GM12878 (cell line): ENCODE results near the gene SETD1A. TPM values are rescaled to one million over a fixed set of nuclear protein-coding genes. Genes with fewer than 3 reads are reported as not detected.

Experiments
- ATAC-seq: fragments of 200-7000 bp; cut with Tn5 transposase; 3 replicates; pipeline ENCODE4 v1.9.1; 2020; ENCODE audit warnings: mild to moderate bottlenecking, moderate library complexity
- BruUV-seq: library from RNA; stranded (reverse); fragments of 400-500 nt; replicated peaks from 2 replicates; lab custom pipeline; 2021; lab: Mats Ljungman, UMichigan
- CTCF ChIA-PET: fragments of 300-600 bp; sonication (Branson Sonifier 250); formaldehyde crosslinking; extraction: SDS; loops from one replicate; lab custom pipeline; 2021; ENCODE audit warnings: inconsistent platforms; lab: Yijun Ruan, JAX
- POLR2A ChIA-PET: fragments of 350-600 bp; formaldehyde crosslinking; extraction: SDS; loops from one replicate; lab custom pipeline; 2021; ENCODE audit warnings: inconsistent platforms; lab: Charles Lee
- RAD21 ChIA-PET: fragments of 300-600 bp; sonication (Branson Sonifier 250); formaldehyde crosslinking; loops from one replicate; lab custom pipeline; 2023; ENCODE audit warnings: antibody characterized with exemption; ENCODE audit not compliant: unreplicated experiment; lab: Charles Lee
- SMC1A ChIA-PET: fragments of 300-600 bp; sonication (Branson Sonifier 250); formaldehyde crosslinking; loops from one replicate; lab custom pipeline; 2023; ENCODE audit not compliant: unreplicated experiment, uncharacterized antibody; lab: Charles Lee
- DNase-seq: peaks from one replicate; pipeline ENCODE4 v3.0.0-alpha.2; 2011; ENCODE audit warnings: low read depth, low spot score
- FAIRE-seq: peaks from 3 replicates; lab custom pipeline; 2011; peaks lifted over from hg19 to GRCh38; lab: Jason Lieb, UNC
- H2AFZ ChIP-seq: 2 replicates; pipeline ENCODE4 v1.6.0; 2011; ENCODE audit warnings: low read depth, low read length, control low read depth; ENCODE audit not compliant: control insufficient read depth
- H3K27ac ChIP-seq: 2 replicates; pipeline ENCODE4 v1.5.1; 2011; ENCODE audit warnings: control low read depth; ENCODE audit not compliant: control insufficient read depth, insufficient read depth
- H3K27me3 ChIP-seq, 2 experiments: replicated peaks in 1 of 2; 2 replicates each; pipeline versions ENCODE4 v1.6.0 to v1.6.1; 2011; ENCODE audit warnings: low read length in 1 of 2; ENCODE audit not compliant: control insufficient read depth in 2 of 2, insufficient read depth in 2 of 2
- H3K36me3 ChIP-seq, 2 experiments: 2 replicates each; pipeline ENCODE4 v1.5.1; 2011; ENCODE audit warnings: low read length in 1 of 2; ENCODE audit not compliant: control insufficient read depth in 2 of 2, insufficient read depth in 2 of 2
- H3K4me1 ChIP-seq: 2 replicates; pipeline ENCODE4 v1.6.1; 2011; ENCODE audit warnings: mild to moderate bottlenecking, low read length, moderate library complexity, mixed read lengths; ENCODE audit not compliant: control insufficient read depth, insufficient read depth
- H3K4me2 ChIP-seq: 2 replicates; pipeline ENCODE4 v1.6.0; 2011; ENCODE audit warnings: control low read depth; ENCODE audit not compliant: control insufficient read depth, insufficient read depth
- H3K4me3 ChIP-seq: fragments of 200-600 bp; sonication (generic); 2 replicates; pipeline ENCODE4 v1.5.1; 2016
- H3K79me2 ChIP-seq: 2 replicates; pipeline ENCODE4 v1.6.0; 2011; ENCODE audit warnings: low read length; ENCODE audit not compliant: control insufficient read depth, insufficient read depth
- H3K9ac ChIP-seq: 2 replicates; pipeline ENCODE4 v1.8.0; 2011; ENCODE audit warnings: low read length, control low read depth, mixed read lengths; ENCODE audit not compliant: control insufficient read depth, insufficient read depth
- H3K9me3 ChIP-seq: replicated peaks from 3 replicates; pipeline ENCODE4 v1.5.1; 2011; ENCODE audit warnings: mild to moderate bottlenecking, low read length; ENCODE audit not compliant: control insufficient read depth, insufficient read depth
- H4K20me1 ChIP-seq: 2 replicates; pipeline ENCODE4 v1.6.0; 2011; ENCODE audit not compliant: control insufficient read depth, insufficient read depth
- BRCA1 ChIP-seq: IDR thresholded peaks from 2 replicates; pipeline ENCODE4 v1.6.1; 2011; ENCODE audit warnings: low read depth, low read length, improper control_type of control experiment
- CREB1 ChIP-seq: IDR thresholded peaks from 2 replicates; pipeline ENCODE4 v1.6.1; 2012; ENCODE audit warnings: low read depth, mild to moderate bottlenecking, inconsistent platforms
- ETV6 ChIP-seq, 2 experiments: fragments of 450-650 bp in 1 of 2; IDR thresholded peaks in 1 of 2; conservative IDR thresholded peaks in 1 of 2; 2 replicates each; pipeline ENCODE4 v1.6.1; 2014; ENCODE audit warnings: antibody characterized with exemption in 1 of 2, borderline replicate concordance in 1 of 2, low read depth in 1 of 2, mild to moderate bottlenecking in 1 of 2, moderate library complexity in 1 of 2
- KLF5 ChIP-seq: fragments of 450-650 bp; IDR thresholded peaks from 2 replicates; pipeline ENCODE4 v1.6.1; 2014; ENCODE audit warnings: mild to moderate bottlenecking; ENCODE audit not compliant: partially characterized antibody
- NBN ChIP-seq: fragments of 450-650 bp; IDR thresholded peaks from 2 replicates; pipeline ENCODE4 v1.6.1; 2016
- NFYA ChIP-seq: IDR thresholded peaks from 2 replicates; pipeline ENCODE4 v1.6.1; 2011; ENCODE audit warnings: low read depth, mild to moderate bottlenecking, low read length, improper control_type of control experiment, borderline replicate concordance
- NR2F1 ChIP-seq: fragments of 450-650 bp; conservative IDR thresholded peaks from 2 replicates; pipeline ENCODE4 v1.6.1; 2017; ENCODE audit warnings: mild to moderate bottlenecking
- PAX5 ChIP-seq: IDR thresholded peaks from 2 replicates; pipeline ENCODE4 v1.6.1; 2011; ENCODE audit warnings: low read depth, low read length, borderline replicate concordance
- SIN3A ChIP-seq: IDR thresholded peaks from 2 replicates; pipeline ENCODE4 v1.6.1; 2012; ENCODE audit warnings: low read depth, low read length, improper control_type of control experiment
- TCF7 ChIP-seq: IDR thresholded peaks from 2 replicates; pipeline ENCODE4 v1.6.1; 2014; ENCODE audit warnings: antibody characterized with exemption, borderline replicate concordance
- USF1 ChIP-seq: IDR thresholded peaks from 2 replicates; pipeline ENCODE4 v1.6.1; 2011; ENCODE audit warnings: borderline replicate concordance, low read depth, mild to moderate bottlenecking, moderate library complexity, mixed read lengths, low read length; ENCODE audit not compliant: insufficient read depth; ENCODE audit errors: extremely low read length
- ZNF207 ChIP-seq: fragments of 450-650 bp; IDR thresholded peaks from 2 replicates; pipeline ENCODE4 v1.6.1; 2014; ENCODE audit warnings: antibody characterized with exemption, mild to moderate bottlenecking, borderline replicate concordance
- WGBS: methylation state at CpG from one replicate; pipeline ENCODE4 v1.1.6; 2016; ENCODE audit warnings: low lambda C conversion rate; ENCODE audit not compliant: insufficient replicate concordance, insufficient coverage; ENCODE audit errors: missing lambda C conversion rate; 5-methylcytosine and 5-hydroxymethylcytosine counted together
- in situ Hi-C: fragments of 300-500 bp; cut with MboI; formaldehyde crosslinking; loops from 9 replicates; pipeline ENCODE4 v1.14.3; 2018; ENCODE audit warnings: mixed read lengths
- intact Hi-C: fragments of 100-400 bp; cut with micrococcal nuclease; formaldehyde crosslinking; loops from one replicate; pipeline ENCODE4 v1.14.2; 2022; ENCODE audit not compliant: unreplicated experiment
- polyA plus RNA-seq, 11 experiments: library from polyadenylated mRNA; depleted of rRNA in 4 of 11; unstranded in 6 of 11; stranded (reverse) in 5 of 11; fragments of >200 nt; fragmentation: Nextera tagmentation in 4 of 11; fragmentation: Illumina TruSeq in 1 of 11; extraction: Ambion mirVana in 4 of 11; extraction: Trizol in 1 of 11; gene quantifications; 1 replicate in 1 of 11; 2 replicates in 10 of 11; pipeline versions ENCODE4 v1.2.1 to v1.2.3, GENCODE V29; 2011 to 2016; ENCODE audit warnings: inconsistent platforms in 2 of 11, missing spikeins in 2 of 11, low read depth in 1 of 11
- total RNA-seq, 4 experiments: library from RNA; depleted of rRNA in 3 of 4; stranded (reverse); fragments of >200 nt in 3 of 4; fragmentation: Illumina TruSeq in 1 of 4; extraction: Trizol in 1 of 4; gene quantifications; 2 replicates each; pipeline versions ENCODE4 v1.2.1 to v1.2.3, GENCODE V29; 2013 to 2021
- TF ChIP-seq, protein P1 (sequence below): IDR thresholded peaks from 2 replicates; pipeline ENCODE4 v1.6.1; 2011; ENCODE audit warnings: low read depth, low read length, improper control_type of control experiment, borderline replicate concordance
- TF ChIP-seq, protein P2 (sequence below): fragments of 450-650 bp; formaldehyde crosslinking; IDR thresholded peaks from 2 replicates; pipeline ENCODE4 v1.4.0; 2022; ENCODE audit warnings: mild to moderate bottlenecking, moderate library complexity

Gene SETD1A
- total and polyA plus RNA-seq, 10 of the 15 experiments (the other 5 are each of a cell fraction or from before 2014, with no cell fraction given): 0.02 to 25.9 (median 4.9) TPM

DNA sequence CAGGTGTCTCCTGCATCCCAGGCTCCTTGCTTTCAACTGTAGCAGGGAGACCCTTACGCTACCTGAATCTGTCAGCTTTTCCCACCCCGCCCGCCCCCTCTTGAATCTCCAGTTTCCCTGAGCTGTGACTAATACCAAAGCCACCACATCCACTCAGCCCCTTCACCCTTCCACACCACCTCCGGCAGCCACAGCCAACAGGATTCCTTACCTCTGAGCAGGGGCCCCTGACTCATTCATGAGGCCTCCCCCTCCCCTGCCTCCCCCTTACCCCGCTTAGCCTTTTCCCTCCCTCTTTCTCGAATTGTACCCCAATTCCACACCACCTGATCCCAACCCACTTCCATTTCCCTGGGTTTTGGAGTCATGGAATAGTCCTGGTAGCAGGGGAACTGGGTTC, 50.6 kb downstream of the SETD1A start:
- Histone ChIP-seq H3K27ac (no peak overlapping the region), H3K79me2 (no peaks in the 10 kb centered on the region), H2AFZ (no peak overlapping the region), H3K4me1 (no peaks in the 10 kb centered on the region), H3K4me2 (no peak overlapping the region), H3K9ac (no peak overlapping the region), H3K27me3 (peaks cover 3 to 10% of the 10 kb centered on the region in 2 experiments), H3K36me3 (no peaks in the 10 kb centered on the region), H4K20me1 (no peaks in the 10 kb centered on the region), H3K4me3 (no peak overlapping the region), H3K9me3 (no peaks in the 10 kb centered on the region)
- no TSS peak for BruUV-seq
- ChIA-PET SMC1A (interaction anchor here (0.6 to 1.0 kb wide), 4 partner anchors 9 to 294 kb away, joined by 3 read pairs; no protein-coding TSS in a partner anchor), RAD21 (interaction anchor here (0.8 kb wide), 1 partner anchor 14 kb away, joined by 6 read pairs; no protein-coding TSS in a partner anchor), CTCF (interaction anchor here (1.1 to 2.0 kb wide), 3 partner anchors 22 to 84 kb away, joined by 4 to 5 read pairs (median 4); no protein-coding TSS in a partner anchor), POLR2A (no interaction called here)
- FAIRE-seq (no peak), DNase-seq (no peak), ATAC-seq (no peak)
- in situ Hi-C loops: no loop called here
- no peak for TF ChIP-seq ZNF207
- TF ChIP-seq, protein P1, sequence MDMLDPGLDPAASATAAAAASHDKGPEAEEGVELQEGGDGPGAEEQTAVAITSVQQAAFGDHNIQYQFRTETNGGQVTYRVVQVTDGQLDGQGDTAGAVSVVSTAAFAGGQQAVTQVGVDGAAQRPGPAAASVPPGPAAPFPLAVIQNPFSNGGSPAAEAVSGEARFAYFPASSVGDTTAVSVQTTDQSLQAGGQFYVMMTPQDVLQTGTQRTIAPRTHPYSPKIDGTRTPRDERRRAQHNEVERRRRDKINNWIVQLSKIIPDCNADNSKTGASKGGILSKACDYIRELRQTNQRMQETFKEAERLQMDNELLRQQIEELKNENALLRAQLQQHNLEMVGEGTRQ: no peak
- no peak for TF ChIP-seq NBN
- no peak for TF ChIP-seq PAX5
- TF ChIP-seq, protein P2, sequence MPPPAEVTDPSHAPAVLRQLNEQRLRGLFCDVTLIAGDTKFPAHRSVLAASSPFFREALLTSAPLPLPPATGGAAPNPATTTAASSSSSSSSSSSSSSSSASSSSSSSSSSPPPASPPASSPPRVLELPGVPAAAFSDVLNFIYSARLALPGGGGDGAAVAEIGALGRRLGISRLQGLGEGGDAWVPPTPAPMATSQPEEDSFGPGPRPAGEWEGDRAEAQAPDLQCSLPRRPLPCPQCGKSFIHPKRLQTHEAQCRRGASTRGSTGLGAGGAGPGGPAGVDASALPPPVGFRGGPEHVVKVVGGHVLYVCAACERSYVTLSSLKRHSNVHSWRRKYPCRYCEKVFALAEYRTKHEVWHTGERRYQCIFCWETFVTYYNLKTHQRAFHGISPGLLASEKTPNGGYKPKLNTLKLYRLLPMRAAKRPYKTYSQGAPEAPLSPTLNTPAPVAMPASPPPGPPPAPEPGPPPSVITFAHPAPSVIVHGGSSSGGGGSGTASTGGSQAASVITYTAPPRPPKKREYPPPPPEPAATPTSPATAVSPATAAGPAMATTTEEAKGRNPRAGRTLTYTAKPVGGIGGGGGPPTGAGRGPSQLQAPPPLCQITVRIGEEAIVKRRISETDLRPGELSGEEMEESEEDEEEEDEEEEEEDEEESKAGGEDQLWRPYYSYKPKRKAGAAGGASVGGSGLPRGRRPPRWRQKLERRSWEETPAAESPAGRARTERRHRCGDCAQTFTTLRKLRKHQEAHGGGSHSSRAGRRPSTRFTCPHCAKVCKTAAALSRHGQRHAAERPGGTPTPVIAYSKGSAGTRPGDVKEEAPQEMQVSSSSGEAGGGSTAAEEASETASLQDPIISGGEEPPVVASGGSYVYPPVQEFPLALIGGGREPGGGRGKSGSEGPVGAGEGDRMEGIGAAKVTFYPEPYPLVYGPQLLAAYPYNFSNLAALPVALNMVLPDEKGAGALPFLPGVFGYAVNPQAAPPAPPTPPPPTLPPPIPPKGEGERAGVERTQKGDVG (CRISPR knock-in tag): no peak
- no peak for TF ChIP-seq USF1
- TF ChIP-seq NR2F1: no peak
- TF ChIP-seq SIN3A: no peak
- TF ChIP-seq CREB1: no peak
- no peak for TF ChIP-seq ETV6 (conservative IDR thresholded peaks at IDR 0.05 in 1 of 2, IDR thresholded peaks at IDR 0.05 in 1 of 2; ENCODE audit: borderline replicate concordance in 1 of 2, low read depth in 1 of 2)
- no peak for TF ChIP-seq BRCA1
- TF ChIP-seq KLF5: no peak
- no peak for TF ChIP-seq TCF7
- no peak for TF ChIP-seq NFYA
- WGBS: 100% methylated on average over 1 of the region's 6 CpGs
- intact Hi-C loops: no loop called here
